K562 (cell line): ENCODE measurements around the gene SPTBN4. TPM values are rescaled to one million over a fixed set of nuclear protein-coding genes. Genes with fewer than 3 reads are reported as not detected.
A peak's percentile ranks its signal among the peaks of the same experiment; 100 is the strongest.

Source experiments
- ARID1B ChIP-seq: fragments of 450-650 bp; IDR thresholded peaks from 2 replicates; pipeline ENCODE4 v1.6.1; 2016; ENCODE audit warnings: antibody characterized with exemption, mild to moderate bottlenecking, inconsistent platforms
- CEBPG ChIP-seq, 3 experiments: fragments of 200-800 bp in 1 of 3; sonication (Bioruptor generic) in 1 of 3; sonication (generic) in 1 of 3; formaldehyde crosslinking in 1 of 3; IDR thresholded peaks in 2 of 3; conservative IDR thresholded peaks in 1 of 3; 2 replicates each; pipeline versions ENCODE4 v1.6.1 to v1.8.0; 2016 to 2022; ENCODE audit warnings: missing compliant biosample characterization in 2 of 3, missing genetic modification characterization in 2 of 3, mild to moderate bottlenecking in 1 of 3, missing genetic modification reagents in 1 of 3
- ETV1 ChIP-seq: fragments of 450-650 bp; conservative IDR thresholded peaks from 2 replicates; pipeline ENCODE4 v1.6.1; 2016; ENCODE audit warnings: missing genetic modification characterization, control low read depth, low read depth, missing compliant biosample characterization
- FOXA3 ChIP-seq, 2 experiments: fragments of 450-650 bp in 1 of 2; sonication (generic) in 1 of 2; formaldehyde crosslinking; IDR thresholded peaks in 1 of 2; conservative IDR thresholded peaks in 1 of 2; 2 replicates each; pipeline versions ENCODE4 v1.4.0 to v1.8.0; 2020 to 2022; ENCODE audit warnings: mild to moderate bottlenecking in 2 of 2, missing genetic modification reagents in 1 of 2
- HCFC1 ChIP-seq: IDR thresholded peaks from 2 replicates; pipeline ENCODE4 v1.6.1; 2012; ENCODE audit warnings: low read depth, low read length, improper control_type of control experiment
- HMGN3 ChIP-seq: IDR thresholded peaks from 2 replicates; pipeline ENCODE4 v1.6.1; 2011; ENCODE audit warnings: borderline replicate concordance, low read depth, mild to moderate bottlenecking, mixed read lengths, low read length; ENCODE audit not compliant: insufficient read length; ENCODE audit errors: extremely low read depth
- KDM5B ChIP-seq: fragments of 200-600 bp; sonication (generic); IDR thresholded peaks from 2 replicates; pipeline ENCODE4 v1.6.1; 2012; ENCODE audit warnings: low read depth, mild to moderate bottlenecking, moderate library complexity, low read length, control low read depth, inconsistent platforms; ENCODE audit not compliant: insufficient replicate concordance
- MEF2D ChIP-seq: conservative IDR thresholded peaks from 2 replicates; pipeline ENCODE4 v1.6.1; 2016; ENCODE audit warnings: low read depth, missing genetic modification characterization, missing compliant biosample characterization
- NFYB ChIP-seq: IDR thresholded peaks from 2 replicates; pipeline ENCODE4 v1.6.1; 2011; ENCODE audit warnings: mild to moderate bottlenecking, moderate library complexity; ENCODE audit not compliant: insufficient read length; ENCODE audit errors: extremely low read depth
- PHB2 ChIP-seq: fragments of 450-650 bp; IDR thresholded peaks from 2 replicates; pipeline ENCODE4 v1.6.1; 2017; ENCODE audit warnings: low read depth
- PTRF ChIP-seq: fragments of 450-650 bp; IDR thresholded peaks from 2 replicates; pipeline ENCODE4 v1.6.1; 2016; ENCODE audit warnings: mild to moderate bottlenecking, missing genetic modification characterization, missing compliant biosample characterization
- RAD21 ChIP-seq, 2 experiments: fragments of 250-450 bp in 1 of 2; fragments of 450-650 bp in 1 of 2; sonication (Bioruptor Pico) in 1 of 2; formaldehyde crosslinking in 1 of 2; IDR thresholded peaks in 1 of 2; conservative IDR thresholded peaks in 1 of 2; 2 replicates each; pipeline versions ENCODE4 v1.4.0 to v1.8.0; 2020 to 2022; ENCODE audit warnings: mild to moderate bottlenecking in 2 of 2, moderate library complexity in 1 of 2
- RFX1 ChIP-seq: fragments of 450-650 bp; IDR thresholded peaks from 2 replicates; pipeline ENCODE4 v1.6.1; 2016; ENCODE audit warnings: mild to moderate bottlenecking, moderate library complexity
- SMARCA5 ChIP-seq: fragments of 450-650 bp; IDR thresholded peaks from 2 replicates; pipeline ENCODE4 v1.6.1; 2016
- SRSF3 ChIP-seq: fragments of 200-400 bp; formaldehyde crosslinking; IDR thresholded peaks from 2 replicates; pipeline ENCODE4 v1.6.1; 2016; ENCODE audit warnings: mild to moderate bottlenecking, low read length, moderate library complexity; ENCODE audit not compliant: insufficient read depth
- TAF1 ChIP-seq: IDR thresholded peaks from 2 replicates; pipeline ENCODE4 v1.6.1; 2011; ENCODE audit warnings: mild to moderate bottlenecking, low read length, moderate library complexity; ENCODE audit not compliant: insufficient read depth, control insufficient read depth, severe bottlenecking; ENCODE audit errors: extremely low read depth
- TAF7 ChIP-seq: fragments of 450-650 bp; IDR thresholded peaks from 2 replicates; pipeline ENCODE4 v1.6.1; 2016; ENCODE audit warnings: missing genetic modification characterization, missing compliant biosample characterization
- U2AF2 ChIP-seq: fragments of 200-400 bp; formaldehyde crosslinking; optimal IDR thresholded peaks from 2 replicates; pipeline ENCODE3; 2017; ENCODE audit warnings: low read depth, mild to moderate bottlenecking, low read length
- ZBTB17 ChIP-seq: fragments of 450-650 bp; formaldehyde crosslinking; IDR thresholded peaks from 2 replicates; pipeline ENCODE4 v1.4.0; 2020; ENCODE audit warnings: mild to moderate bottlenecking
- ZKSCAN3 ChIP-seq: fragments of 250-450 bp; sonication (Bioruptor Pico); IDR thresholded peaks from 2 replicates; pipeline ENCODE4 v1.4.0; 2020
- polyA plus RNA-seq, 8 experiments: library from polyadenylated mRNA; depleted of rRNA in 4 of 8; stranded (reverse) in 5 of 8; unstranded in 3 of 8; fragments of >200 nt; fragmentation: Nextera tagmentation in 2 of 8; fragmentation: Illumina TruSeq in 1 of 8; extraction: Ambion mirVana in 2 of 8; extraction: Trizol in 1 of 8; gene quantifications; 2 replicates each; pipeline versions ENCODE4 v1.2.1 to v1.2.3, GENCODE V29; 2011 to 2014; ENCODE audit warnings: inconsistent platforms in 1 of 8, missing spikeins in 1 of 8
- total RNA-seq, 7 experiments: library from RNA; depleted of rRNA in 6 of 7; stranded (reverse); fragments of >200 nt in 6 of 7; fragmentation: Illumina TruSeq in 2 of 7; extraction: Trizol in 2 of 7; gene quantifications; 2 replicates each; pipeline versions ENCODE4 v1.2.1 to v1.2.3, GENCODE V29; 2011 to 2021; ENCODE audit warnings: low replicate concordance in 1 of 7
- TF ChIP-seq, protein P1 (sequence below): sonication (generic); formaldehyde crosslinking; IDR thresholded peaks from 2 replicates; pipeline ENCODE4 v1.9.0; 2022; ENCODE audit warnings: mild to moderate bottlenecking, missing genetic modification reagents
- TF ChIP-seq, protein P2 (sequence below): fragments of 250-450 bp; sonication (Bioruptor Pico); IDR thresholded peaks from 2 replicates; pipeline ENCODE4 v1.8.0; 2021; ENCODE audit warnings: mild to moderate bottlenecking, moderate library complexity
- TF ChIP-seq, protein P3 (sequence below), 2 experiments: fragments of 250-450 bp in 1 of 2; fragments of 450-650 bp in 1 of 2; sonication (Bioruptor Pico) in 1 of 2; IDR thresholded peaks; 2 replicates each; pipeline versions ENCODE4 v1.6.1 to v1.8.0; 2016 to 2021; ENCODE audit warnings: mild to moderate bottlenecking in 2 of 2, moderate library complexity in 2 of 2, missing compliant biosample characterization in 1 of 2, missing genetic modification characterization in 1 of 2
- TF ChIP-seq, protein P4 (sequence below), 2 experiments: fragments of 450-650 bp in 1 of 2; sonication (generic) in 1 of 2; formaldehyde crosslinking; conservative IDR thresholded peaks; 2 replicates each; pipeline versions ENCODE4 v1.4.0 to v1.8.1; 2020 to 2022; ENCODE audit warnings: mild to moderate bottlenecking in 1 of 2, missing genetic modification reagents in 1 of 2

The SPTBN4 gene
- total and polyA plus RNA-seq, 9 of the 15 experiments (the other 6 are each of a cell fraction or from before 2014, with no cell fraction given) = 0.01 to 1.5 (median 0.86) TPM

DNA sequence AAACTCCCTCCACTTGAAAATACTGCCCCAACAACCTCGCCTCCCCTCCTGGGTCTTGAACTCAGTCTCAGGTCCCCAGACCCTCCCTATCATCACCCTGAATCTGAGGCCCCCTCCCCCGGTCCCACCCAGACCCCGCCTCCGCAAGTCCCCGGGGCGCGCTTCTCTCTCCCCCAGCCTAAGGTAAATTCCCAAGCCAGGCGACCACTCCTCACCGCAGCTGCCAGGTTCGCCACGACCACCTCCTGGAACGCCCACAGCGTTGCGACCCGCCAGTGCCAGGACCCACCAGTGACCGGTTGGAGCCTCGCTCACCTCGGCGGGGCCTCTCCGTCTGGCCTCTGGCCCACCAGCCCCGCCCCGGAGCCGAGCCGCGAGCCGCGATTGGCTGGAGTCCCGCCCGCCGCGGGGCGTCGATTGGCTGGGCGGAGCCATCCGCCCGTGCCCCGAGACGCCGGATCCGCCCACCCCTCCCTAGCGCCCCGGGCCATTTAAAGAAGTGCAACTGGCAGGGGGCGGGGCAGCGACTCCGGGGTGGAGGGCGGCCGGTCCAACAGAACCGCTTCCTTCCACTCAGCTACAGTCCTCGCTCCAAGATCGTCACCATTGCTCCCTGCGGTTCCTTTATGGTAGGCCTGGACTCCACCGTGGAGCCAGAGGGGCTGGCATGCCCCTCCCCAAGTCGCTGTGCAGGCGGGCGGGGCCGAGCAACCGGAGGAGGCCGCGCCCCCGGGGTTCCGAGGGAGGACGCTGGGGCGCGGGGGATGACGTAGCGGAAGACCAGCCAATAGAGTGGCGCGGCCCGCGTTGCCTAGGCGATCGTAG lies 22.6 kb upstream of the SPTBN4 start, which contains the start of gene SERTAD3 (continued):
- no peak for TF ChIP-seq SRSF3
- no peak for TF ChIP-seq ETV1 (tag)
- TF ChIP-seq, protein P1, sequence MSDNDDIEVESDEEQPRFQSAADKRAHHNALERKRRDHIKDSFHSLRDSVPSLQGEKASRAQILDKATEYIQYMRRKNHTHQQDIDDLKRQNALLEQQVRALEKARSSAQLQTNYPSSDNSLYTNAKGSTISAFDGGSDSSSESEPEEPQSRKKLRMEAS = peak; percentile 50
- no peak for TF ChIP-seq CEBPG (CRISPR knock-in tag; IDR thresholded peaks at IDR 0.05)
- no peak for TF ChIP-seq CEBPG (tag; conservative IDR thresholded peaks at IDR 0.05 in 1 of 2, IDR thresholded peaks at IDR 0.05 in 1 of 2)
- TF ChIP-seq FOXA3 (CRISPR knock-in tag; conservative IDR thresholded peaks at IDR 0.05 in 1 of 2, IDR thresholded peaks at IDR 0.05 in 1 of 2) = no peak
- no peak for TF ChIP-seq U2AF2
- TF ChIP-seq ZKSCAN3 (CRISPR knock-in tag) = no peak
- peak; percentile 76 for TF ChIP-seq HMGN3
- TF ChIP-seq MEF2D = no peak
- TF ChIP-seq RFX1 = peak; percentile 95
- TF ChIP-seq KDM5B = peak; percentile 76
- TF ChIP-seq, protein P2, sequence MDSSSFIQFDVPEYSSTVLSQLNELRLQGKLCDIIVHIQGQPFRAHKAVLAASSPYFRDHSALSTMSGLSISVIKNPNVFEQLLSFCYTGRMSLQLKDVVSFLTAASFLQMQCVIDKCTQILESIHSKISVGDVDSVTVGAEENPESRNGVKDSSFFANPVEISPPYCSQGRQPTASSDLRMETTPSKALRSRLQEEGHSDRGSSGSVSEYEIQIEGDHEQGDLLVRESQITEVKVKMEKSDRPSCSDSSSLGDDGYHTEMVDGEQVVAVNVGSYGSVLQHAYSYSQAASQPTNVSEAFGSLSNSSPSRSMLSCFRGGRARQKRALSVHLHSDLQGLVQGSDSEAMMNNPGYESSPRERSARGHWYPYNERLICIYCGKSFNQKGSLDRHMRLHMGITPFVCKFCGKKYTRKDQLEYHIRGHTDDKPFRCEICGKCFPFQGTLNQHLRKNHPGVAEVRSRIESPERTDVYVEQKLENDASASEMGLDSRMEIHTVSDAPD = no peak
- peak; percentile 88 for TF ChIP-seq TAF1
- no peak for TF ChIP-seq PHB2
- TF ChIP-seq ZBTB17 (CRISPR knock-in tag) = 0 out of 2 replicates have a peak, but pooled peaks have one; percentile 7
- TF ChIP-seq, protein P3, sequence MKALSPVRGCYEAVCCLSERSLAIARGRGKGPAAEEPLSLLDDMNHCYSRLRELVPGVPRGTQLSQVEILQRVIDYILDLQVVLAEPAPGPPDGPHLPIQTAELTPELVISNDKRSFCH (CRISPR knock-in tag; IDR thresholded peaks at IDR 0.05) = no peak
- TF ChIP-seq, protein P3 (tag; IDR thresholded peaks at IDR 0.05) = no peak
- TF ChIP-seq, protein P4, sequence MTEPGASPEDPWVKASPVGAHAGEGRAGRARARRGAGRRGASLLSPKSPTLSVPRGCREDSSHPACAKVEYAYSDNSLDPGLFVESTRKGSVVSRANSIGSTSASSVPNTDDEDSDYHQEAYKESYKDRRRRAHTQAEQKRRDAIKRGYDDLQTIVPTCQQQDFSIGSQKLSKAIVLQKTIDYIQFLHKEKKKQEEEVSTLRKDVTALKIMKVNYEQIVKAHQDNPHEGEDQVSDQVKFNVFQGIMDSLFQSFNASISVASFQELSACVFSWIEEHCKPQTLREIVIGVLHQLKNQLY (CRISPR knock-in tag; conservative IDR thresholded peaks at IDR 0.05) = no peak
- 0 out of 2 replicates have a peak, but pooled peaks have one; percentile 4 for TF ChIP-seq ARID1B
- peak; percentile 54; the same call in 1 of the 2 replicates for TF ChIP-seq TAF7 (tag)
- no peak for TF ChIP-seq RAD21 (CRISPR knock-in tag; conservative IDR thresholded peaks at IDR 0.05 in 1 of 2, IDR thresholded peaks at IDR 0.05 in 1 of 2)
- peak; percentile 87 for TF ChIP-seq NFYB
- no peak for TF ChIP-seq PTRF
- TF ChIP-seq SMARCA5 = no peak
- TF ChIP-seq HCFC1 = peak; percentile 46; the same call in 1 of the 2 replicates
